ENCODE data around the gene KCNK15. TPM values are rescaled to one million over a fixed set of nuclear protein-coding genes. Genes with fewer than 3 reads are reported as not detected.

The KCNK15 gene
- total RNA-seq, 1 donor from 2014 or later = 1.5 TPM

DNA sequence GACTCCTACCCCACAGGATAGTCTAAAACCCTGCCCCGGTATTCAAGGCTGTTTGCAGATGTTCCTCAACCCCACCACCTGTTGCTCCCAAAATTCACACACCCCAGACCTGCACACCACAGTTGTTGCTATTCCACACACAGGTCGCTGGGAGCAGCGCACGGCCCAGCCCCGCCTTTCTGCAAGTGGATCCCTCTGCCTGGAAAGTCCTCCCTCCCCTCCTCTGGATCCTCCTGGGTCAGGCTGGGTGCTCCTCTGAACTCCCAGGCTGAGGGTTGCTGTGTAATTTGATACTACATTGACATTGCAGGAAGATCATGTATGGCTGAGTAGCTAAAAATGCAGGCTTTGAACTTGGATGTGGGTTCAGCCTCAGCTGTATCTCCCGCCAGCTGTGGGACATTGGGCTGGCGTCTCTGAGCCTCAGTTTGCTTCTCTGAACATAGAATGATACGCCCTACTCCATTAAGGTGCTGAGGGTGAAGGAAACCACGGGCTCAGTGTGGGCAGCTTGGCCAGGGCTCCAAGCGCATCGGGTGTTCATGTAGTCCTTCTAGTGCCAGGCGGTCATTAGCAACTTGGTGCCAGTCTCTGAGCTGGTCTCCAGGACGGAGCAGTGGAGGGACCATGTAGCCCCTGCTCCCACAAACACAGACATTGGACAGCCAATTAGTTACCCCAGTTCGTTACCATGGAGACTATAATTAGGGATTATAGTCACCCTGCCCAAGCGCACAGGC is 44.4 kb upstream of the KCNK15 start:
- intact Hi-C loops (cut with DNase I) = no loop called here
- Histone ChIP-seq H3K27me3 (no peaks in the 10 kb centered on the region), H3K9me3 (no peaks in the 10 kb centered on the region), H3K27ac (peak overlapping the region; percentile 83), H3K4me1 (peaks cover 52% of the 10 kb centered on the region), H3K4me3 (no peak overlapping the region), H3K36me3 (no peaks in the 10 kb centered on the region)
- no peak for DNase-seq (ENCODE audit: extremely low spot score in 2 of 2)
- TF ChIP-seq POLR2AphosphoS5 (IDR thresholded peaks at IDR 0.05; ENCODE audit: insufficient read depth in 1 of 2, low read depth in 1 of 2) = peak in 1 of 2 donors; percentile 22
- TF ChIP-seq, protein P1, sequence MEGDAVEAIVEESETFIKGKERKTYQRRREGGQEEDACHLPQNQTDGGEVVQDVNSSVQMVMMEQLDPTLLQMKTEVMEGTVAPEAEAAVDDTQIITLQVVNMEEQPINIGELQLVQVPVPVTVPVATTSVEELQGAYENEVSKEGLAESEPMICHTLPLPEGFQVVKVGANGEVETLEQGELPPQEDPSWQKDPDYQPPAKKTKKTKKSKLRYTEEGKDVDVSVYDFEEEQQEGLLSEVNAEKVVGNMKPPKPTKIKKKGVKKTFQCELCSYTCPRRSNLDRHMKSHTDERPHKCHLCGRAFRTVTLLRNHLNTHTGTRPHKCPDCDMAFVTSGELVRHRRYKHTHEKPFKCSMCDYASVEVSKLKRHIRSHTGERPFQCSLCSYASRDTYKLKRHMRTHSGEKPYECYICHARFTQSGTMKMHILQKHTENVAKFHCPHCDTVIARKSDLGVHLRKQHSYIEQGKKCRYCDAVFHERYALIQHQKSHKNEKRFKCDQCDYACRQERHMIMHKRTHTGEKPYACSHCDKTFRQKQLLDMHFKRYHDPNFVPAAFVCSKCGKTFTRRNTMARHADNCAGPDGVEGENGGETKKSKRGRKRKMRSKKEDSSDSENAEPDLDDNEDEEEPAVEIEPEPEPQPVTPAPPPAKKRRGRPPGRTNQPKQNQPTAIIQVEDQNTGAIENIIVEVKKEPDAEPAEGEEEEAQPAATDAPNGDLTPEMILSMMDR (IDR thresholded peaks at IDR 0.05) = no peak

DNA sequence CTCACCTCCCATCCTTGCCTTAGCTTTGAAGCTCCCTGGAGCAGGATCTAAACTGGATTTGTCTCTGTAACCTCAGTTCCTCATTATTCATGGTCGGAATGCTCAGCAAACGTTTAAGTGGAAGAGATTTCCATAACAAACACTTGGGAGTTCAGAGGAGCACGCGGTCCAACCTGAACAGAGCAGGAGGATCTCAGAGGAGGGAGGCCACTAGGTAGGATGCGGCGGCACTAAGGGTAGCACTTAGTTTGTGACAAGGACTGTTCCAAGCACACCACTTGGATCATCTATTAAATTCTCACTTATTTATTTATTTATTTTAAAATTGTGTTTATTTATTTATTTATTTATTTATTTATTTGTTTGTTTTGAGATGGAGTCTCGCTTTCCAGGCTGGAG is 43.8 kb upstream of the KCNK15 start:
- no peaks in the 10 kb centered on the region for H3K27me3 ChIP-seq
- intact Hi-C loops (cut with DNase I) = no loop called here
- DNase-seq (ENCODE audit: extremely low spot score in 2 of 2) = no peak
- TF ChIP-seq POLR2A (IDR thresholded peaks at IDR 0.05) (no peak), POLR2AphosphoS5 (IDR thresholded peaks at IDR 0.05; ENCODE audit: insufficient read depth in 1 of 2, low read depth in 1 of 2) (no peak)
- TF ChIP-seq, protein P1 (IDR thresholded peaks at IDR 0.05) = no peak
- H3K9me3 ChIP-seq = no peaks in the 10 kb centered on the region
- H3K4me1 ChIP-seq = peaks cover 52% of the 10 kb centered on the region
- no peaks in the 10 kb centered on the region for H3K36me3 ChIP-seq
- H3K4me3 ChIP-seq = no peak overlapping the region
- peak overlapping the region; percentile 83 for H3K27ac ChIP-seq

DNA sequence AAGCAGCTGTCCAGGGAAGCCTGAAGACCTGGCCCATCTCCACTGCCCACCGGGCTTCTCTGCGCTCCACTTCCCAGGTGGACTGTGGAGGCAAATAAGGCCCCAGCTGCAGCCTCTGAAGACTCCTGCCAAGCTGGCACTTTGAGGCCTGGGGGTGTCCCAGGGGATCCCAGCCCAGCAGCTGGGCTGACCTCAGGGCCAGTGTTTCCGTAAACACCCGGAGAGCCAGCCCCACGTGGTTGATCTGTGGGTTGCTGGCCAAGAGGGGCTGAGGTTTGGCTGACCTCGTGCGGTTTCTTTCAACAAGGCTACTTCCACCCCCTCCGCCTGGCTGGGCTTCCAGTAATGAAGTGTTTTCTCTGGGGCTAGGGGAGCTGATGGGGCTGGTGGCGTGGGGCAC is 42.9 kb upstream of the KCNK15 start:
- DNase-seq (ENCODE audit: extremely low spot score in 2 of 2) = peak in 1 of 2 donors; percentile 90
- Histone ChIP-seq H3K27me3 (no peaks in the 10 kb centered on the region), H3K4me1 (peaks cover 52% of the 10 kb centered on the region), H3K9me3 (no peaks in the 10 kb centered on the region), H3K27ac (peak overlapping the region; percentile 83), H3K4me3 (peak overlapping the region in 1 of 2 donors; percentile 12), H3K36me3 (no peaks in the 10 kb centered on the region)
- TF ChIP-seq, protein P1 (IDR thresholded peaks at IDR 0.05) = no peak
- peak; percentile 79 to 91 for TF ChIP-seq POLR2AphosphoS5 (IDR thresholded peaks at IDR 0.05; ENCODE audit: insufficient read depth in 1 of 2, low read depth in 1 of 2)
- TF ChIP-seq POLR2A (IDR thresholded peaks at IDR 0.05) = no peak
- intact Hi-C loops (cut with DNase I) = no loop called here

DNA sequence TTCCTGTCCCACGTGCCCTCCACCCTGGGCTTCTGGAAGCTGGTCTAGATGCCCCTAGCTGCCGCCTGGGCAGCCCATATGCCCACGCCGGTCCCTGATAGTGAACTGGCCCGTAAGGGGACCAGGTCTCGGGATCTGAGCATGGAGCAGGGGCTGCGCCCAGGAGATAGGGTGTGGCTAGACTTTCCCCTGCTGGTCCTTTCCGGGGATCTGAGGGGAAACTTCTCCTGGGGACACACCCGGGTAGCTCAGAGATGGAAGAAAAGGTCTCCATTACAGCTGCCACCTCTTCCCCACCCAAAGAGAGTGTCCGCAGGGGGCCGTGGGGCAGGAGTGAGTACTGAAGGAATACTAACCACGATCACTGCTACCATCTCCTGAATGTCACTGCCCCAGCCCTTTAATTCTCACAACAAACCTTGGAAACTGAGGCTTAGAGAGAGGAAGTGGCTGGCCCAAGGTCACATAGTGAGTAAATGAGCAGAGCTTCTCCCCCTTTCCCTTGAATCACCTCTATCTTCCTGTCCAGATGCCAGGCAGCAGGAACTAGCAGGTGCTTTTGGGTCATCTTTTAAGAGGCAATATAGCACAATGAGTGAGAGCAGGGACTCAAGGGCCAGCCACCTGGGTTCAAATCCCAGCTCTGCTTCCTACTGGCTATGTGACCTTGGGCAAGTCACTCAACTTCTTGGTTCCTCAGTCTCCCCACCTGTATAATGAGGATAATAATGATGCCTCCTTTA is 42.3 kb upstream of the KCNK15 start:
- Histone ChIP-seq H3K9me3 (no peaks in the 10 kb centered on the region), H3K27me3 (no peaks in the 10 kb centered on the region), H3K36me3 (no peaks in the 10 kb centered on the region), H3K4me1 (peaks cover 52% of the 10 kb centered on the region), H3K27ac (peak overlapping the region; percentile 83), H3K4me3 (no peak overlapping the region)
- intact Hi-C loops (cut with DNase I) = no loop called here
- TF ChIP-seq POLR2A (IDR thresholded peaks at IDR 0.05) (no peak), POLR2AphosphoS5 (IDR thresholded peaks at IDR 0.05; ENCODE audit: insufficient read depth in 1 of 2, low read depth in 1 of 2) (peak in 1 of 2 donors; percentile 79)
- TF ChIP-seq, protein P1 (IDR thresholded peaks at IDR 0.05) = no peak
- peak in 1 of 2 donors; percentile 86 for DNase-seq (ENCODE audit: extremely low spot score in 2 of 2)

Measured in vagina (tissue), 2 donors.